Fibroblast of peridontal ligament (primary cell): ENCODE measurements around the gene TBCD.

ENCODE experiments used
- DNase-seq: peaks from one replicate; pipeline ENCODE4 v3.0.0-alpha.2; 2010; ENCODE audit errors: extremely low read depth

The TBCD gene

DNA sequence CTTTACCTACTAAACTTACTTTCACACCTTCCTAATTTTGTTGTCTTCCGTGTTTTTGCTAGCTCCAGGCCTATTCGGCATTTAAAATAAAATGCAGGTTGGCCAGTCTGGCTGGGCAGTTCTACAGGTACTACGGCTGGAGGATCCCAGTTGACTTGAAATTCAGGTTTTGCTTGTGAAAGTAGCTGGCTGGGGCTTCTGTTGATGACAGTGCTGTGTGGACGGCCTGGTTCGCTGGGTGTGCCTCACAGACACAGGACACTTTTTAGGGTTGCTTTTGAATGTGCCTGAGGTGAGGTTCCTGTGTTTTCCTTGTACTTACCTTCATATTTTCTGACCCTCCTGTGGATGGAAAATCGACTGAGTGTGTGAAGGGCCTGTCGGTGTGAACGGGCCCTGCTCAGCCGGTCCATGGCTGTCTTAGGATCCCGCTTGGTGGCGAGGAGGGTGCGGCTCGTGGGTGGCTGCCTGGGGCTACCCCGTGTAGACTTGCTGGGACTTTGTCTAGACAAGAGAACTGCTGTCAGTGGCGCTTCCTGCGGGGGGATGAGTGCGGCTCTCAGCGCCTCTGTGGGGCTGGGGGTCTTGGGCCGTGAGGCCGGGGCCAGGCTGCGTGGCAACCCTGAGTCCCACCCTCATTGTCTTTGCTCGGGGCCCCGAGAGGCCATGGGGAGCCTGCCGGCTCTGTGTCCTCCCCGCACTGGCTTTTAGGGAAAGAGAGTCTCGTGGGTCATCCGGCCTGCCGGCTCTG is 106.7 kb downstream of the TBCD start:
- no peak for DNase-seq

- DNase-seq = peak; percentile 55
Observed at GRCh38 chr17:82859431-82860403, 107.9 kb downstream of the TBCD start.

DNA sequence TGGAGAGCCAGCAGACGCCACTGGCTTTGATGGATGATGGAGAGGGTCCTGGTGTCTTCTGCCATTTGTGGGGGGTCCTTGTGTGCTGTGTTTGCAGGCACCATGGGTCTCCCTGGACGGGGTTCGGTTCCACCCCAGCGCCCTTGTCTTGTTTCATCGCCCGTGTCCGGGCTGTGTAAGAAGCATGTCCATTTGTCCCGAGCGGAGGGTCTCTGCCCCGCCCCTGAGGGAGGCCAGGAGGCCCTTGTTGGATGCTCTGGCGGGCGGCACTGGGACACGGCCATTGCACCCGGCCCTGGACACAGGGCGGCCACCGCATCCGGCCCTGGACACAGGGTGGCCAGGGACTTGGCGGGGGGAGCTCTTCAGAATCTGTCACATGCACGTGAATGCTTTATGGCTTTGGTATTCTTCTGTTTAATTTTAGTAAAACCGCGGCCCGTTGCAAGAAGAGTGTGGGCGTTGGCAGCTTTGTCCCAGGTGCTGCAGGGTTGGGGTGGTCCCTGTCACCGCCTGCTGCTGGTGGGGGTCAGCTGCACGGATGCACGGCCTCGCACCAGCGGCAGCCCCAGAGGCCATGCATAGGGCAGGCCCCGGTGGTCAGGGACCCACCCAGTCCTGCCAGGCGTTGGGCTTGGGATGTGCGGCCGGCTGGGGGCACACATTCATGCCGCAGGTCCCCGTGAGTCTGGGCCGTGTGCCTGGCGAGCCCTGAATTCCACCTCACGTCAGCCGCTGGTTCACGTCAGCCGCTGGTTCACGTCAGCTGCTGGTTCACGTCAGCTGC is 108.9 kb downstream of the TBCD start:
- DNase-seq = no peak

DNA sequence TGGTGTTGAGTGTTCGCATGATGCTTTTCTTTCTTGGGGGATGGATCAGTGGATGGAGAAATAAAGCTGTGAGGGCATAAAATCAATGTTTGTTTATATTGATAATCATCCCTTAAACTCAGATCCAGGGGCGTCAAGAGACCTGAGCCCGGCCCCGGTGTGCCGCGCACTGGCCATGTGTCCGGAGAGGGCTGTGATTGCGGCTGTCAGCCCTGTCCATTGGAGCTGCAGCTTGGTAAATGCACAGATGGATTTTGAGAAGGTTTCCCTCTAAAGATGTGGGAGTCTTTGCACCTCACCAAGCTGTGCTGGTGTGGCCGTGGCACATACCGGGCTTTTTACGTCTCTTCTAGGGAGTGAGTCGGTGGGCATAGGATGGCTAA is 109.5 kb downstream of the TBCD start:
- no peak for DNase-seq

- no peak for DNase-seq
Observed at GRCh38 chr17:82862191-82862590, 110.3 kb downstream of the TBCD start.

- DNase-seq = no peak
Observed at GRCh38 chr17:82862737-82863382, 111.0 kb downstream of the TBCD start.

- no peak for DNase-seq
Observed at GRCh38 chr17:82863383-82863940, 111.6 kb downstream of the TBCD start.

- peak; percentile 76 for DNase-seq
Observed at GRCh38 chr17:82863941-82864712, 112.3 kb downstream of the TBCD start.

DNA sequence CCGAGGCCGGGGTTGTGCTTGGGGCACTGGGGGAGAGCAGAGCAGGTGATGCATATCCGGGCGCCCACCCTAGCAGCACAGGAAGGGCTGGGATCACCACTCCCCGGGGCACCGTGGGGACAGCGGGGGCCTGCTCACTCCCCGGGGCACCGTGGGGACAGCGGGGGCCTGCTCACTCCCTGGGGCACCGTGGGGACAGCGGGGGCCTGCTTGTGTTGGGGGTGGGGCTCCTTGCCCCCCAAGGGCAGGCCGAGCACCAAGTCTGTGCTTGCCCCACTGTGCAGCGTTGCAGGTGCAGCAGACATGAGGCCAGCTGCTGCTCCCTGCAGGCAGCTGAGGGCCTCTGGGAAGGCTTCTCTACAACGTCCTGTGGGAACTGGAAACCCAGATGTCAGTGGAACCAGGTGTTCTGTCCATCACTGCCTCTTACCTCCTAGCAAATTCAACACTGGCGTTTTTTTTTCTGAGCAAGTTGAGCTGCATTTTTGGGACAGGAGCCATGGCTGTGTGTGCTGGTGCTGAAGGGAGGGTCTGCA is 112.9 kb downstream of the TBCD start:
- no peak for DNase-seq

DNA sequence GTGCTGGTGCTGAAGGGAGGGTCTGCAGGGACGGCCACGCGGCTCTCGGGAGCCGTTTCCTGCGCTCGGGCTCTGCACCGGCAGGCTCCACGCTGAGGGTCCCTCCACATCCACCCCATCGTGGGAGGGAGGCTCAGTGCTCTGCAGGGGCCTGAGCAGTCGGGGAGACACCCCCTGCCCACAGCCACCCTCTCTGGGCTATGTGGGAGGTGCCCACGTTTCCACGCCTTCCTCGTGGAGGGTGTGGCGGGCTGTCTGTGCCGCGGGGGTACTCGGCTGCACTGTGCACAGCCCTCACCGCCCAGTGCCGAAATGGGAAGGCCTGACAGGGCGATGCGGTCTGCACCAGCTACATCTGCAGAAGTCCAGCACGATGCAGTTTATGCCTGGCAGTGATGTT is 113.4 kb downstream of the TBCD start:
- DNase-seq = no peak

GRCh38 chr17:82865774-82866395 is 114.0 kb downstream of the TBCD start:
- DNase-seq = no peak

DNA sequence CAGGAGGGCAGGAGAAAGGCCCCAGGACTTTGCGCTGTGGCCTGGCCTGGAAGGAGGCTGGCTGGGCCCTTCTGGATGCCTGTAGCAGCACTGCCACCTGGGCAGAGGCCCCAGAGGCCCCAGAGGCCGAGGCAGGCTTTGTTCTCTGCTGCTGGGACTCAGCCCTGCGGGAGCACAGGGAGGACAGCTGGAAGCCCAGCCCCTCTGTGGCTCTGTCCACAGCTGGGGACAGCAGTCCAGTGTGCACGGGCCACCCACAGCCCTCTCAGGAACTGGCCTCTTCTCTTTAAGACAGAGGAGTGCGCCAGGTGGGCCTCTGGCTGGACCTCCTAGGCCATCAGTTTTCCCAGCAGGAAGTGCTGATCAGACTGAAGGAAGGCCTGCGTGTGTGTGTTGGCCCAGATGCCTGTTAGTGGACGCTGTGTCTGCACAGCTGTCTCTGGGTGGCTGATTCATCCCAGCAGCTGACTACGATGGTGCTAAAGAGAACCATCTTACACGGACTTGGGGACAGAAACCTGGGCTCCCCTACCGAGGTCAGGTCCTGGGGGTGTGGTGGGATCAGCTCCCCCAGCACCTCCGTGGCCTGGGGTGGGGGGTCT is 114.8 kb downstream of the TBCD start:
- DNase-seq = peak; percentile 72

DNA sequence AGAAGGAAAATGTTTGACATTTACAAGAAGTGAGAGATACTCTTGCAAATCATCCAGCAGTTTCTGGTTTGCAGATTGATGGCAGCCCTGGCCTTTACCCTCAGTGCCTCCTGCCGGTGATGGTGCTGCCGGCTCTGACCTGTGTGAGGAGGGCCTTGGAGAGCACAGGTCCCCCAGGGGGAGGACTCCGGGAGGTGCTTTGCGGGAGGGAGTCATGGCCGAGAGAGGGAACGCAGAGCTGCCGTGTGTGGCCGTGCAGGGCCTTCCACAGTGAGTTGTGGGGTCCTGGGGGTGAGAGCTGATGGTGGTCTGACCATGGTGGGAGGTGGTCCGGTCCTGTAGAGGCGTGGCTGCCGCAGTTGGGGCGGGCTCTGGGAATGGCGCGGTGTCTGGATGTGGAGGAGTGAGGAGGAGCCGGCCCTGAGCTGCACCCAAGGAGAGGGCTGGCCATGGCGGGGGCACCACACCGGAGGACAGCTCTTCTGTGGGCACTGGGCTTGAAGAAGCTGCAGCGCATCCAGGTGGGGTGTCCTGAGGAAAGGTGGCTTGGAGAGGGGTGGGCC is 116.0 kb downstream of the TBCD start:
- no peak for DNase-seq

GRCh38 chr17:82868715-82869131 is 116.9 kb downstream of the TBCD start:
- no peak for DNase-seq

DNA sequence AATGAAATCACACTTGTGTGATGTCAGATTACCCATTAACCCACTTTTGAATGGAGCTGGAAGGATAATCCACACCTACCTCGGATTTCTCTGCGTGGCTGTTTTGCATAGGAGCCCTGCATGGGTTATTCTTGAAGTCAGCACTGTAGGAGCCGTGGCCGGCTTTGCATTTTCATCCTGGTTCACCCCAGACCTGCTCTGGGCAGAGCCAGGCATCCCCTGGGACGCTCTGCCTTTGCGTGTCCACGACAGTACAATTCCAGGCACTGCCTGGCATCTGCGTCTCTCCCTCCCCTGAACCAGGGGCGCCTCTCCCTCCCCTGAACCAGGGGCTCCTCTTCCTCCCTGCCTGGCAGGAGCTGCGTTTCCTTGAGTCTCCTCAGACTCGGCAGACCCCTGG is 117.7 kb downstream of the TBCD start:
- no peak for DNase-seq

- DNase-seq = no peak
Observed at GRCh38 chr17:82870091-82870491, 118.2 kb downstream of the TBCD start.

DNA sequence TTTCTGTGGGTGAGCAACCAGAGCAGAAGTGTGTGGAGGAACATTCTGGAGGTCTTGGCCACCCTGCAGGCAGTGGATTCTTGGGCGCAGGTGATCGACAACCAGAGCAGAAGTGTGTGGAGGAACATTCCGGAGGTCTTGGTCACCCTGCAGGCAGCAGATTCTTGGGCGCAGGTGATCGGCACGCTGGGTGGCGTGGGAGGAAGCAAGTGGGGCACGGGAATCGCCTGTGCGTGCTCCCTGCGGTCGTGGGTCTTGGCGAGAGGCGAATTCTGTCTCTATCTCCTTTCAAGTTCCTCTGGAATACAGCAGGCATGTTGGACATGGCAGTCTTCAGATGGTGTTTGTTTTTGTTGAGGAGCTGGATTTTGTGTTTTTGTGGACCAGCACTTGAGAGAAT is 118.7 kb downstream of the TBCD start:
- no peak for DNase-seq

DNA sequence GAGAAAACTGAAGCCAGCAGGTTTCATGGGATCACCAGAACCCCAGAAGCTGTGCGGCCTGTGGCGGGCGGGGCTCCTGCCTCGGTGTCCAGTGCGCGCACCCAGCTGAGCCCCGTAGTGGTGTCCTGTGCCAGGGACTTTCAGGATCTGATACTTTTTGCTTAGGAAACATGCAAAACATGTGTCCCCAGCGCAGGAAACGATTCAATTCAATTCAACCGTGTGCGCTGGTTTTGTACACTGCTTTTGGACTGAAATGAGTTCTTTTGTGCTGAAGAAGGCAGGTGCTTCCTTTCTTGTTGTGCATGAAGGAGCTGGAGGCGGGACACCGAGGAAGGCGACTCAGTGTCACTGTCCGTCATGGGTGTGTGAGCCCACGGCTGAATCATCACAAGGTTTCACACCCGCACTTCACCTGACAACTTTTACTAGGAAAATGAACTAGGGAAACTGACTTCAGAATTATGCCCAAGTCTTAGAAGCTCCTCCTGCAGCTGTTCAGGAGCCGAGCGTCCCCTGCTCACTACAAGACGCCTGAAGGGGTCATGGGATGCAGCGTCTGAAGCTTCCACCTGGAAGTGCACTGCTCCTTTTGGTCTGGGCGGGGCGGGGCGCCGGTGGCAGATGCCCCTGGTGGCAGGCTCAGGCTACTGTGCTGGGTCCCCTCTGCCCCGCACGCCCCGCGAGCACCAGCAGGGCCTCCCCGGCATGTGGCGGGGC is 119.4 kb downstream of the TBCD start:
- DNase-seq = no peak
